Bone marrow (tissue), 2 donors: Measurements from ENCODE around the gene LRP1B.
"Not testable (repeated sequence)": the region's sequence is repeated elsewhere in the genome, so short reads cannot be mapped to it uniquely, and the experiment has no call there.

Experiments
- DNase-seq, 2 donors: peaks; one replicate each; lab custom pipeline; 2025; lab: John Stamatoyannopoulos, UW

LRP1B gene

DNA sequence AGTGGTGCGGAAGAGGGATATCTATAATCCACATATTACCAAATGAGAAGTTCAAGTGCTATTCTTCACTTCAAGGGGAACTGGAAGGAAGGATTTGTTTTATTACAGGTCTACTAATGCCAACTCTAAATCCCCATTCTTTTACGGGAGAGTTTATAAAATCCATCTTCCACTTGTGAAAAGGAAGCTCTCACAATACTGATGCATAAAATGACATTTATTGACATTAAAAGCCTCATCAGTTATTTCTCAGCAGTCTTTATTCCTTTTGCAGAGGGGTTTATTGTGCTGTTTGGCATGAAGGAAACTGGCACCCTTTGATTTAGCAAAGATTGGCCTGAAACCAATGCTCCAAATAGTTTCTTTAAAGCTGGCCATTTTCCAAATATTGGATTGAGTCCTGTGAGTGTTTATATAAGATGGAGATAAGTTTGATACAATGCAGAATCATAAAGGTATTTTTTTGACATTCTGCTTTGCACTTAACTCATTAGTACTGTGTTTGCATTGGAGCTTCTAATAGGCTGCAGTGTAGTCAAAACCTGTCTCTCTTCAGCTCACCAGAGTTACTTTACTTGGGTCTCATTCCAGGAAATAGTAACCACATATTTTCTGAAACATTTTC is 26.6 kb downstream of the LRP1B start:
- DNase-seq = no peak

DNA sequence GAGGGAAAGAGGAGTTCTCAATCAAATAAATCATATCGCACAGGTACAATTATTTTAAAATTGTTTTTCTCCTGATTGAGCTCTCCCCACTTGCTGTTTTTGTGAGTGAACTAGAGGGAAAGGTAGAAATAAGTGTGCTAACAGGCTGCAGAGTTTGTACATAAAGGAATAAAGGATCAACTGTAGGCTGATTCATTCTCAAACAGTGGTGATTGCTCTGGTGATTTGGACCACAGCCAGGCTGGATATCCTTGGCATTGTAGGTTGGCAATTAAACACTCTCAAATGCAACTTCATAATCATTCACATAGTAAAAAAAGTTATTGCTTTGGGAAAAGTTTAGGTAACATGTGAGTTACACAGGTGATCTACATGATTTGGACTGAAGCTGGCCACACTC is 29.8 kb downstream of the LRP1B start:
- DNase-seq = no peak

DNA sequence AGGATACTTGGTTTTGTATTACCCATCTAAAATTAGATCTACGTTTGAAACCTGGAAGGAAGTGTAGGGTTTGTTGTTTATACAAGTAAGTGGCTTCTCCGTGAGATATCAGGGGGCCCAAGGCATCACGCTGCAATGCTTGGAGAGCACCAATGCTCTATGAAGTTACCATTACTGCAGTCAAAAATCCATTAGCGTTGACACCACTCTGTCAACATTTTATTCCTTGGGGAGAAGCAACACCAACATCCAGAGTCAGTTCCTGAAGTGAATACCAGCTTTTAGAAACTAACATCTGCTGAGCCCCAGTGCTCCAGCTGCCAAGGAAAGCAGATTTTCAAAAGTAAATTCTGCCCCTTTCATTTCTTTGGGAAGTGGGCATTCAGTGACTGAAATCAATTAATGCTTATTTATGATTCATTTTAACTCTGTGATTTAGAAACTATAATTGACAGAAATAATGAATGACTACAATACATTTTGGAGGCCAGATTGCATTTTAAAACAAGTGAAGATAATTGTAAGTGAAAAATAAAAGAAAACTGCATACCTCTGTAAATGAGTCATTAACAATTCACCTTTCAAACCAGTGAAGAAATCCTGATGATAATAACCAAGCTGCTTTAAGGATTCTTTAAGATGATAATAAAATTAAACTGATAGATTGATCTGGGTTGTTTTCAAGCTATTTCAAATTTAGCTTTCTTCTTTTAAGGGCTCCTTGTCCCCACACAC is 30.5 kb downstream of the LRP1B start:
- DNase-seq = no peak

DNA sequence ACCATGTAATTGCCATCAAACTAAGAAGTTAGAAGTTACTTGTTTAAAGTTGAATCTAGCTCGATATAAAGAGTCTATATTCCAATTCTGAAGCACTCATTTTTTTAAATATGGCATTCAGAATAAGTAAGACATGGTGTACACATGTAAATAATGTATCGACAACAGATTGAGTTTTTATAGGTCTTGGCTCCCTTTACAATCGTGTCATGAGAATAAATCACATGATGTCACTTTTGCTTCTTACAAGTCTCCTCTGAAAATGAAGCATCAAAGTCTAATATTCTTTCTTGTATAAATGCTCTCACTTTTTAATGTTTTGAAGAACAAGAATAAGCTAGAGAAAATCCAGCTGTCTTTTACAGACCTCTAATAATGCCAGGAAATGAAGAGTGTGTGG is 33.1 kb downstream of the LRP1B start:
- DNase-seq = no peak

DNA sequence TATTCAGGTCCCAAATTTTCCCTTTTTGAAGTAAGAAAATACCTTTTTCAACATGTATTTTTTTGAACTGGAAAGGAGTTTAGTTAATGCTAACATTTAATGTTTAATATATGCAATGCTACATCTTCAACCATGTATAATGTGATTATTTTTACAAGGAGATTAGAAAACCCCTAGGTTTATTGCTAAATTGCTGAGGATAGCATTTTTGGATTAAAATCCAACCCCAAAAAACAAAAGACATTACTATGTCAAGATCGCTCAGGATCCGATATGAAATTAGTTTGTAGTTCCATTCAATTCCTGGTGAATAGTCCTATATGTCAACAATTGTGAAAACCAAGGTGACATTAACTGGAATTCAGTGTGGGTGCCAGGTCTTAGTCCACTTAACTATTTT is 35.2 kb downstream of the LRP1B start:
- no peak for DNase-seq

DNA sequence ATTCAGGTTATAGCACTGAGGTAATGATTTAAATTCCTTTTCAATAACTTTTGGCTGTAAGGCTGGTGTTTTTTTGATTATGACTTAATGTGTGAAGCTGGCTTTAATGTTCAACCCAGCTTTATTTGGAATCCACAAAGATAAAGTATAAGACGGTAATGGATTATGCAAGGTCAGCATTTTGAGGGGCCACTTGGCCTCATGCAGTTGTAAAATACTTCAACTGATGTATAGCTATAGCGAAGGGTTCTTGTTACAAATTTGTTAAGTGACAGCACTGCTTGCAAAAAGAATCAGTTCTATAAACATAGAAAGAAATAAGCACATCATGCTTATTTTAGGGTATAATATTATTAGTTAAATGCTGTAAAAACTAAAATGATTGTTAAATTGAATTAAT is 36.6 kb downstream of the LRP1B start:
- DNase-seq = no peak

DNA sequence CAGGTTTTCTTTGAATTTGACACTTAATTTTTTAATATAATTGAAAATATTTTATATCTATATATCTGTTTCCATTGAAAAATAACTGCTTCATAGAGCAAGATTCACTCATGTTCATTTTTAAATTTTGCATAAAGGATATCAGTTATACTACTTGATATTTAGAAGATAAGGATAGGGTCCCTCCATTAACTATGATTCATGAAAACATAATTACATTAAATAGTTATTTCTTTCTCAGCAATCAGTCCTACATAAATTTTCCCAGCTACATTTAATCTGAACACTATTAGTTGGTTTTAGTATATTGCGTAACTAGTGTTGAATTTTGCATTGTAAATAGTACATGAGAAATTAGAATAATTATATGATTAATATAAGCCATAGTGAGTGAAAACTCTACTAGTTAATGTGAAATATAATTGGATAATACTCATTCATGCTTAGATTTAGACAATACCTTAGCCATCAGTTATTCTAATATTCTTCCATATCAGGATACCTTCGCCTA is 42.7 kb downstream of the LRP1B start:
- DNase-seq = no peak

DNA sequence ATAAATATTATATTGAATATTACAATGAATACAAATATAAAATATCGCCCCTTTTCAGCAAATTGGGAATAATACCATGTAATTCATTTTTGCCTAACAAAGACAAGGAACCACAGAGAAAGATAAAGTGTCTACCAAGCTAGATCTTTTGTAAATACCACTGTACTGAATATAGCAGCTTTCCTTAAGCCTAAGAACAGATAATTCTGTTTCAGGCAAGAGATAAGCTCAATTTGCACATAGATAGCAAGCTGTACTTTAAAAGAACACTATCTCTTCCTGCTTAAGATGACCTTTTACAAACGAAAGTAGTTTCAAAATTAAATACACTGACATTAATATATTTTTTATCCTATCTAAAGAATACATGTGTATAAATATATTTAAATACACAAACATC is 43.2 kb downstream of the LRP1B start:
- DNase-seq = not testable (repeated sequence)

DNA sequence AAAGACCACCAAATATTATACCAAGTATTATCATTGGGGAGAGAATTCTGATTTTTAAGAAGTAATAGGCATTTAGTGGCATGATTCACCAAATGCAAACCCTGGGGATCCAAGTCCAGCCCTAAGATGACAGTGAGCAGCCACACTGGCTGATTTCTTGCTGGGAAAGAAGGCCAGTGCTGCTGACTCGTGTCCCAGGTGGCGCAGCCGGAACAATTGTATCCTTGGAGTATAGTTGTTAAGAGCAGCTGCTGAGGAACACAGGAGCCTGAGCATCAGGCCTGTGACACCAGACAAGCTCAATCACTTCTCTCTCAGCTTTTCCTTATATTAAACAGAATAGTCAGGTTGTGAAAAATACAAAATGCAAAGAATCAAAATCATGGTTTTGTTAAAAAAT is 48.4 kb downstream of the LRP1B start:
- DNase-seq = no peak

DNA sequence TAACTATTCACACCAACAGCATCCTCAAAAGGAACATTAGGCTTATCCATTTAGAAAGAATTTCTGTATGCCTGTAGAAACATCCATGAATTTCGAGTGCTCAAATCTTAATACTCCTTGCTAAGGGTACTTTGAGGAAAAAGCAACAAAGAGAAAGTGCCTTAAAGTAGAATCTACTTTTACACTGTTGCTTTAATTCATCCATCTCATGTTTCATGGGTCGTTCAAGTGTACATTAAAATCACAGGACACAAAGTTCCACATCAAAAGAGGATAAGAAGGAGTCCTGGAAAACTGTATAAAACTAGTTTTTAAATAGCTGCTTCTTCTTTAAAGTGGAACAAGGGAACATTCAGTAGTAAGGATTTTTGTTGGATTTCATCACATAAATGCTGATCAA is 54.5 kb downstream of the LRP1B start:
- no peak for DNase-seq

DNA sequence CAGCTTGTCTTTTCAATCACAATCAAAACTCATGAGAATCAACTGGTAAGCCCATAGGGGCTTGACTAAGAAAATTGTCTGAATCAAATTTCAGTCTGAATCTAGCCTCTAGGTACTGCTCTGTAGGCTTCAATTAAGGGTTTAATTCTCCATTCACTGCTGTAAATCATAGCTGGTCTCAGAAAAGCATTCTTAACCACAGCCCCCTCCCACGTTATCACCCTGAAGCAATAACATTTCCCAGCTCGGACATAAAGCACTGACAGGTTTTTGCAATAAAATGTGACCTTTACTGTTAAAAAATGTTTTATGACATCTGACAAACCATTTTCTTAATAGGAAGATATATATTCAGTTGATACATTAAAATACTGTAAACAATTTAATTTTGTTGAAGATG is 55.0 kb downstream of the LRP1B start:
- DNase-seq = no peak

DNA sequence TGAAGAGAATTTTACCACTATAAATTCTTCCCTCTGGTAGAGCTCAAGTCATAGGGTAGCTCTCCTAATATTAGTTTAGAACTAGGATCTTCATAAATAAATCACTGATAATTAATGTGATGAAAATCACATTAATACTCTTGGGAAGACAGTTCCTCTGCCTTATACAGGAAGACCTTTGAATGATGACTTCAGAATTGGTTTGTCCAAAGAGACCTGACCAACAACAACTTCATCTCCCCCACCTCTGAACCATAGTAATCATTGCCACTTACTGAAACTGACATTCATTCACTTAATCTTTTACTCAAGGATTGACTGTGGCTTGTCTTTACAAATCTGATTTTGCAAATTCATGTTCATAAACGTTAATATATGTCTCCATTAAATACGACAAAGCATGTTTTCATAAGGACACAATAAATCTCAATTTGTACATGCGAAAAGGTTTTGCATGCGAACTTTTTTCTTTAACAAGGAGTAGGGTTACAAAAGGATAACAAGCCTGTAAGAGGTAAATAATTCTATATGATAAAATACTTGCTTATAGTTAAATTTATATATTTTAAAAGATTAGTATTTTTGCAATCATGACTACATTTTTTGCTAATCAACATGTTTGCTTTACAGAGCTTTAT is 61.4 kb downstream of the LRP1B start:
- DNase-seq = no peak

DNA sequence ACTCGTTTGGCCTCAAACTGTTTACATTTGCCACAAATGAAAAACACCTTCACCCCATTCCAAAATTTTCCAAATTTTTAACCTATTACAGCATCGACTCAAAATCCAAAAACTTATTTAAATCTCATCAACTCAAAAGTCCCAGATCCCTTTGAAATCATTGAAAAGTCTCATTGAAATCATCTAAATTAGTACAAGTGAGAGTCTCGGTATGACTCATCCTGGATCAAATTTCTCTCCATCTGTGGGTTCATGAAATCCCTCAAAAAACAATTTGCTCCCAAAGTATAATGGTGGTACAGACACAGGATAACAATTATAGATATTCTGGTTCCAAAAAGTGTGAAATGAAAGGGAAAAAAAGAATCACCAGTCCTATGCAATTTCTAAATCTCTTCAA is 65.1 kb downstream of the LRP1B start:
- no peak for DNase-seq

DNA sequence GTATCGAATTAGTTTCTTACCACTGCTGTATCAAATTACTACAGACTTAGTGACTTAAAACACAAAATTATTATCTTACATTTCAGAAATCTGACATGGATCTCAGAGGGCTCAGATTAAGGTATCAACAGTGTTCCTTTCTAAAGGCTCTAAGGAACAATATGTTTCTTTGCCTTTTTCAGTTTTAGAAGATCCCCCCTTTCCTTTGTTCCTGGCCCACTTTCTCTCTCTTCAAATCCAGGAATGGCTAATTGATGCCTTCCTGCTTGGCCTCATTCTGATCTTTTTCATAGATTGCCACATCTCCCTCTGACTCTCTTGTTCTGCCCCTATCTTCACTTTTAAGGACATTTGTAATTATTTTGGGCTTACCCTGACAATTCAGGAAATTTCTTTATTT is 65.7 kb downstream of the LRP1B start:
- no peak for DNase-seq

DNA sequence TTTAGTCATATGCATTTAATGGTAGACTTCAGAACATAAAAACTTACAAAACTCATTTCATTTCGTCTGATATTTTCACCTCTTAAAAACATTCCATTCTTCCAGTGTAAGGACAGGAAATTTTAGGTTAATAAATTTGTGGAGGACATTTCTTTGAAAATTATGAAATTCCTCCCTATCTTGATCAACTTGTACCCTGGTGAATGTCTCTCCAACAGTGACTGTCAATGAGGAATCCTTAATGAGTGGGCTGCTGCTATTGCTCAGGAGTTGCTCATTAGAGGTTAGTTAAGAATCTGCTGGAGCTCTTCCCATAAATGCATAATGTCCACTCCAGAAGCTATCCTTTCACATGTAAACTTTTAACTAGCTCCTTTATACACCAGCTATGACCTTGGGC is 69.1 kb downstream of the LRP1B start:
- no peak for DNase-seq

DNA sequence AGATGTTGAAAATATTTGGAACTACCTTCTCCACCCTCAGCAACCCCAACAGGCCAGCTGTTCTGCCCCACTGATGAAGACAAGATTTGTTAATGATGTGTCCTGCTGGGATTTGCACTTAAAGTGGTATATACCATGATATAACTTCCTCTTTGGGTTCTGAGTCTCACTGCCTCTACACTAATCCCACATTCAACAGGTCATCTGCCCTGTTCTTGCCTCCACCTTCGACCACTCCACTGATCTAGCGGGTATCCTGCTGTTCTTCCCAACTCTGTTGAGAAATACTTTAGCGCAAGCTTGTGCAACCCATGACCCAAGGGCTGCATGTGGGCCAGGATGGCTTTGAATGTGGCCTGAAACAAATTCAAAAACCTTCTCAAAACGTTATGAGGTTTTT is 72.7 kb downstream of the LRP1B start:
- DNase-seq = no peak

DNA sequence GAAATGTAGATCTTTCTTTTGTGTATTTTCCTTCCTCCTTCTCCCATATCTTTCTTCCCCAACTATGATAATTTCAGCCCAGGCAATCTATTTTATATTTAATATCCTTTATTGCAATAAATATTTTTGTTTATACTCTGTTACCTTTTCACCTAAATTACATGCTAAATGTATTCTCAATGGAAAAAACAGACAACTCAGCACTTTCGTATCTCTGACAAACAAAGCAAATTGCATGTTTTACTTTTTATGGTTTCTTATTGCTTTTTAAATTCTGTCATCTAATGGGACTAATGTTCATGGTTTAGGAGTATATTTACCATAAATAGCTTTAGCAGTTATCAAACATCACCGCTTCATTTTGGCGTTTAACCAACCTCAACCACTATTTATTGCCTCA is 74.0 kb downstream of the LRP1B start:
- DNase-seq = no peak

DNA sequence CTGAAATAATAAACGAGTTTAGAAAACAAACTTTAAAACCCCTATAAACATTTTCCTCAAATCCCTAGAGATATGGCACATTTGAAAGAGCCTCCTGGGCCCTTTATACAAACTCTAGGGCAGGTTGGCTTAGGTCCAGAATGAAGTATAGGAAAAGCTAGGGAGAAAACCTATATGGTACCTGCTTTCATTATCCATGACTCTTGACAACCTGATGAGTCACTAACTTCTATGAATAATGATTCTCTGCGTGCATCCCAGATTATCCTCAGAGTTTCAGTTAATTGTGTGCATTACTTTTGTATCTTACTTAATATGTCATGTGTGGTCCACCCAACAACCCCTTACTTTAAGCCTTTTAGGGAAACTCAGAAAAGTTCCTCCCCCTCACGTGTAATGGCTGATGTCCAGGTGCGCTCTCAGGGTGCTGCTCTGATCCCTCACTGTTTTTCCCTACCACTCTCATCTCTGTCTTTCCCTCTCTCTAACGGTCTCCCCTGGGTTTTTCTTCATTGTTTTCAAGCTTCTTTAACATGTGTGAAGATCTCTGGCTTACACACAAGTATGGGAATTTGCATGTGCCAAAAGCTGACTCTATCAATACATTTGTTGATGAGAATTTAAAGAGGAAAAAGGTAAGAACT is 78.5 kb downstream of the LRP1B start:
- DNase-seq = no peak

DNA sequence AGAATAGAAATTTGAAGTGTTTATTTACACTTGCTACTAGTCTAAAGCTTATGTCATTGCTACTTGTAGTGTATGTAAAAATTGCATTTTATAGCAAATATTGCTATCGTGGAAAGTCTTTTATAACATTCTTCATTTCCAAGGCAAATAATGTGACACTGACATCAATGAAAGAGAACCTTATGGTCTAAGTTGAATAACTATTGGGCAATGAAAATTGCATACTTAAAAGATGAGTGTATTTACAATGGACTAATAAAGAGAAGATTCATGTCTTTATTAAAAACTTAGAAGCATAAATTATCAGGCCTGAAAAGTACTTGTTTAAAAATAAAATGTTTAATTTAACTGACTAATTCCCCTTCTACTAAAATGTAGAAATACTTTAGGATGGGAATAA is 82.2 kb downstream of the LRP1B start:
- no peak for DNase-seq

DNA sequence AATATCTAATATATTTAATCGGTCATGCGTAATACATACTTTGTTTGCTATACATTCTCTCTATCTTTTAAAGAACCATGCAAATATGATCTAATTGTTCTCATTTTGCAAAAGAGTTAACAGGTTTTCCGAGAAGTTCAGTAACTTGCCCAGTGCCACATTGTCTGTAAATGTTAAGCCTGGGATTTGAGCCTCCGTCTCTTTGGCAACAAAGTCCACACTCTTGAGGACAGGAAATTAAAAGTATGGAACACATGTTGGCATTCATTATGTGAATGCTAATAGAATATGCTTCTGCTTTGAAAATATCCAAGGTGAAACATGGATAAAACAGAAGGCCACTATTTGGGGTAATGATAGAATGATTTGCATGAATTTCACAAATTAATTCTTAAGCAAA is 85.2 kb downstream of the LRP1B start:
- DNase-seq = no peak

DNA sequence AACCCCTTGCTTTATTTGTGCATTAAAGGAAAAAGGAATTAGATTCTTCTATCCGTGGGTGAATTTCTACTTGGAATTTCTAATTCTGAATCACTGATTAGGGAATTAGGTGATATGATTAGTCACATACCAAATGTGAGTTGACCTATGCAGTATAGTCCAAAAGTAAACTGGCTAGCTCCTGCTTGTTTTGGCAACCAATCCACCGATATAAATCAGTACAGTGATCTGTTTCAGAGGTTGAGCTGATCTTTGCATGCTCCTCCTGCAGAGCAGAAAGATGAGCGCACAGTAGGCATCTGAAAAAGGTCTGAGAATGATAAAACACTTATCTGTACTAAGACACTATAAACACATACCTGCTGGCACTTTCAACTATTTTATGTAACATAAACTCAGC is 86.6 kb downstream of the LRP1B start:
- DNase-seq = no peak

DNA sequence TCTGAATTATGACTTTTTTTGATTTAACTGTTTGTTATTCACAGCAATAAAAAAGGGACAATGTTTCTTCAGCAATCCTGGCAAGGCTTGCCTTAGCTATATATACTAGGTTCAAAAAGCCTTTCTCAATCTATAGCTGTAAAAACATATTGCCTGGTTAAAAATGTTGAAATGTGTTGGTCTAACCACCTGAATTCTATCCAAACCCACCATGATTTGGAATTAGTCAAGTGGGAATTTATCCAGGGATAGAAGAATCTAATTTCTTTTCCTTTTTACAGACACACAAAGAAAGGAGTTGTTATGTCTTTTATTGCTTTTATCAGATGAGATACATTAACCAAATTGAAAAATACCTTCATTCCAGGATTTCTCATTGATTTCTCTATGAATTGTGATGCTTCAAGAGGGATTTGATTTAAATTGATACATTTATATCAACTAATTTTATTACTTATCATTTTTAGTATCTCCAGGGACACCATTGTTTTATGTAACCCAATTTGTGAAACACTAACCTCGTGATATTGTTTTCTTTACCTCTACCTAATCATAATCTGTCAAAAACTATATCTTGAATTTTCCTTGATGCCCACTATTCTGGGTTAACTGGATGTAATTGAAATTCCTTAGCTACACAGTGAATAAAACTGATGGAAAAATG is 88.1 kb downstream of the LRP1B start:
- no peak for DNase-seq
